ENCODE results near the gene CORO2A.
"Not testable (repeated sequence)": the region's sequence is repeated elsewhere in the genome, so short reads cannot be mapped to it uniquely, and the experiment has no call there.

CORO2A gene

DNA sequence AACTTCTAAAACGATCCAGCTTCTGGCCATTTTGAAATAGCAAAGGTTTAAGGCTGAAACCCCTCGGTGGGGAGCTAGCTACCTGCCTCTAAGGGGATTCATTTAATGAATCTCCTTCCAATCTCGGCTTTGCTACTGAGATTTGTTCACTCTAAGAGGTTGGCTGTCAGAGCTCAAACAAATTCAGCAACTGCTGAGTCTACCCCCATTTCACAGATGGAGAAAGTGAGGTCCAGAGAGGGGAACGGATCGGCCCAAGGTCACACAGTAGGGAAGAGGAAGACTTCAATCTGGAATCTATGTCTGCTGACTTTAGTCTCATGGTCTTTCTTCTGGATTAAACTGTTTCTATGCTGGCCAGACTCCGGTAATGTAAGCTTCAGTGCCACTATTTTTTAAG lies 3.0 kb downstream of the CORO2A start:
- no peak for DNase-seq

GRCh38 chr9:98187926-98188325 lies 4.5 kb downstream of the CORO2A start:
- no peak for DNase-seq

- no peak for DNase-seq
These were observed 6.2 kb downstream of the CORO2A start for GRCh38 chr9:98186236-98186635.

DNA sequence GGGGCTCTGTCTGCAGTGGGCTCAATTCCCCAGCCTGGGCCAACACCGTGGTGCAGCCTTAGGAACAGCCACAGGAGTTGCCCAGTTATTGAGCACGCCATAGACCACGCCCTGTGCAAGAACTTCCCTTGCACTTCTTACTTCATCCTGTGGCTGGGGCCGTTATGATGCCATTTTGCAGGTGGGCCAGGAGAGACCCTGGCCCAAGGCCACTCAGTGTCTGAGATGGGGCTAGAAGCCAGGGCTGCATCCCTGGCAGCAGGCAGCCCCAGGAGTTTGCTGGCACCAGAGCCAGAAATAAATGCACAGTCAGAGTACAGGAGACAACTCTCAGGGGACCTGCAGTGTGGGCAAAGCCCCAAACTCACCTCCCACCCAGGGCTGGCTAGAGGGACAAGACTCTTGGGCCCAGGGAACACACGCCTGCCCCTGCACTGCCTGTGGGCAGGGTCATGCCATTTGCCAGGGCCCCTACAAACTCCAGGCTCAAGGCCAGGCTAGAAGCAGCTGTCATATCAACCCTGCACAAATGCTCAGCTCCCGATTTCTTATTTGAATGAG lies 6.7 kb downstream of the CORO2A start:
- no peak for DNase-seq

- no peak for DNase-seq
These were observed 7.3 kb downstream of the CORO2A start for GRCh38 chr9:98185021-98185567.

DNA sequence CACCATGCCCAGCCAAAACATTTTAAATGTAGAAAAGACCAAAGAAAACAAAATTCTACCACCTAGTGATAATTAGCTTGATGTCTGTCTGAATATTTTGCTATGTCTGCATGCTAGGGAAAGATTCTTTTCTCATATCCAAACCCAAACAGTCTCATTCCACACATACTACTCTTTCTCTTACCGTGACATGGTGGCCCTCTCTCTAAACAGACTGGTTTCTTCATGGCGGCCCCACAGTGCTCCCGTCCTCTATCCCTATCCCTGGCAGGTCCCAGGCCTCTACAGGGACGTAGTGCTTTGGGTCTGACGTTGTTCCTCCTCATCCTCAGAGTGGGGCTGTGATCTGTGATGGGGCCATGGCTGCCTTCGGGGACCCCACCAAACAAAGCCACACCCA lies 8.1 kb downstream of the CORO2A start:
- no peak for DNase-seq

- DNase-seq: no peak
These were observed 9.4 kb downstream of the CORO2A start for GRCh38 chr9:98182889-98183599.

GRCh38 chr9:98182069-98182820 lies 10.2 kb downstream of the CORO2A start:
- DNase-seq: no peak

- no peak for DNase-seq
These were observed 10.7 kb downstream of the CORO2A start for GRCh38 chr9:98181746-98182068.

DNA sequence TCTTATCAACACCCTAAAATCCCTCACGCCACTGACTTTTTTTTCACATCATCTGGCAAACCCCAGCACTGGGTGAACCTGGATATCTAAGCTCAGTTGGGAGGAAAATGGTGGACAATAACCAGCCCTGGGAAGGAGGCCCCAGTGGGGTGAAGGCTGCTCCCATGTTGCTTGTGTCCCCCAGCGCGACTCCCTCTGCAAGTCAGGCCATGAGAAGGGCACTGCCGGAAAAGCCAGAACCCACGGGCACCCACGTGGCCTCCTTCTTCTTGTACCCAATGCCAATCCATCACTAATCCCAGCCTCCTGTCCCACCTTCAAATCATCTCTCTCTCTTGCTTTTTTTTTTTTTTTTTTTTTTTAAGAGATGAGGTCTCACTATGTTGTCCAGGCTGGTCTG lies 11.4 kb downstream of the CORO2A start:
- no peak for DNase-seq

DNA sequence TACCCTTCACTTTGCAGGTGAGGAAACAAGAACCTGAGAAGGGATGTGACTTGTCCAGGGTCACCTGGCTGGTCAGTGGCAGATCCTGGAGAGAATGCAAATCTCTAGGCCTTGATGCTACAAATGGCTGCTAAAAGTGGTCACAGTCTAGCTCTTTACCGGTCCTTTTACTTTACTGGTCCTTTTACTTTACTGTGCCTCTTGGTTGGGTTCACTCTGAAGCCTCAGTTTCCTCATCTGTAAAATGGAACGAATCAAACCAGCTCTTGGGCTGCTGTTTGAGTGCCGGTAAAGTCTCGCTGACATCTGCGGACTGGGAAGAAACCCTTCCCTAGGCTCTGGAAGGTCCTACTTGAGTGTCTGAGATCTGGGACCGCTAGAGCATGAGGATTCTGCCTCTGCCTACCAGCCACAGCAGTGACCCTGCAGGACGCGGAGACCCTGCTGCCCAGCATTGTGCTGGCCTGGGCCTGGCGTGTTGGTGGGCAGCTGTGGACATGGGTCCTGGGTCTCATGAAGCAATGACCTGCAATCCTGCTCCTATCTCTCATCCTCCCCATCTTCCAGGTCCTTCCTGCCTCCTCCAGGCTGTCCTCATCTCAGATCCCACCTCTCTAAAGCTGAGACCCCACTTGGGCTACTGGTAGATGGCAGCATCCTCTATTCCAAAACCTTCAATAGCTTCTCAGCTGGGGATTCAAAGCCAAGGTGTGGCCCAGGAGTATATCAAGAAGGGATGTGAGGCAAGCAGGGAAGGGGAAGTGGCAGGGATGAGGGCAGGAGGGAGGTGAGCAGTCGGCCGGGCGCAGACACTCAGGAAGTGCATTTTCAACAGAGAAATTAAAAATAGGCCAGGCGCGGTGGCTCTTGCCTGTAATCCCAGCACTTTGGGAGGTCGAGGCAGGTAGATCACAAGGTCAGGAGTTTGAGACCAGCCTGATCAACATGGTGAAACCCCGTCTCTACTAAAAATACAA lies 13.3 kb downstream of the CORO2A start:
- no peak for DNase-seq

DNA sequence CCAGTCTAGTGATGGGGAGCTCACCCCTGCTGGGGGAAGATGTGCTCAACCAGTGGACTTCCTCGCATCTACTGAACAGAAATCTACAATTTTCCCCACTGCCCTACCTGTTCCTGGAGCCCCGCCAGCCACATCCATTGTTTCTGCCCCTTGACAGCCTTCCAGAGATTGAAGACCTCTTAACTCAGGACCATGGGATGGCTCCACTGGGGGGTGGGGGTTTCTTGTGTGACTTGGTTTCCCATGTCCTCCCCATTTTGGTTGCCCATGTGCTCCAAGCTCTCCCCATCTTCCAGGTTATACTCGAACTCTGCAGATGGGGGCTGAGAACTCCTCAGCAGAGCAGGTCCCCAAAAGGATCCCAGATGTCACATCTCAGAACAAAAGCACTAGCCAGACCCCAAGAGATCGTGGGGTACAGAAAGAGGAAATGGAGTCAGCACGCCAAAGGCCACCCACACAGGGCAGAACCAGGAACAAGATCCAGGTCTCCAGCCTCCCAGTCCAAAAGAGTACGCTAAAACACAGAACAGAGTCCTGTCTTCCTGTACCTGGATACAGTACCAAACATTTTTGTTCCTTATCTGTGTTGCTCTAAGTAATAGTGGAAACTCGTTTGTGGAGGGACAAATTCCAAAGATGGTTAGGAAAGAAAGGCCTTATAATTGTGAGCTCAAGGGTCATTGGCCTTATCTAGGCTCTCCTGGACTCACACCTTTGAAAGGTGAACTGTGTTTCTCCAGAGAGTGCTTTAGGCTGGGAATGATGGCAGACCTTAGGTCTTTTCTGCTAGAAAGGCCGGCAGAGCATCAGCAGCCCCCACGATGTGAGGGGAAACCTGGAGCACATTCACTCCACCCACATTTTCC lies 15.8 kb downstream of the CORO2A start:
- DNase-seq: no peak

DNA sequence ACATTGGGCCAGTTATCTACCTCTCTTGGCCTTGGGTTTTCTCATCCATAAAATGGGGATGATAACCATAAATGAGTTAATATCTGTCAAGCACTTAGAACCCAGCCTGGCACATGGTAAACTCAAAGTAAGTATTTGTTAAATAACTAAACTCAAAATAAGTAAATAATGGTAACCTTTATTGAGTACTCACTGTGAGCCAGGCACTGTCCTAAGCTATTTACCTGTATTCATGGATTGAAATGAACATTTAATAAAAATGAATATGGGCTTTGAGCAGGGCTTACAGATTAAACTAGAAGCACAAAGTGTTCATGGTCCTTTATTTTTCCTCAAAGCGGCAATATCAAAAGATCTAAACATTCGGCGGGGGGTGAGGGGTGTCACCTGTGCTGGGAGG lies 16.7 kb downstream of the CORO2A start:
- no peak for DNase-seq

DNA sequence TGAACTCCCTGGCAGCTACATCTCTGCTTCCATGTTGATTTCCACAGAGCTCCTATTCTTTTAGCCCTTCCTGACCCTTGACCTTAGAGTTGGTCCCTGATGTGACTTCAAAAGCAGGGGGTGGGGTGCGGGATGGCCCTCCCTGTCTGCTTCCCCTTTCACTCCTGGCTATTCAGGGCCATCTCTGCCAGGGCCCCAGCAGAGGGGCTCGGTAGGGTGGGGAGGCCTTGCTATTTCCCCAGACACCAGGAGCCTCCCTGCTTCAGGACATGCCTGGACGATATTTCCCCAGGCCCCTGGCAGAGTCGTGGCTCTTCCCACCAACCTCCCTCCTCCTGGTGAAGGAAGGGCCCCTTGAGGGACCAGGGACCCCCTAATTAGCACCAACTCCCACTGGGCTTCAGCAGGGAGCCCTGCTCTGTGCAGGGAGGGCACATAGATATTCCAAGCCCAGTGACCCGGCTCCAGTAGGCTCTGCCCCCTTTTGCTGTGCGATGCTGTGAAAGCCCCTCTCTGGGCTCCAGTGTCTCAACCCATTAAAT lies 17.3 kb downstream of the CORO2A start:
- no peak for DNase-seq

GRCh38 chr9:98174502-98174918 lies 17.9 kb downstream of the CORO2A start:
- DNase-seq: not testable (repeated sequence)

DNA sequence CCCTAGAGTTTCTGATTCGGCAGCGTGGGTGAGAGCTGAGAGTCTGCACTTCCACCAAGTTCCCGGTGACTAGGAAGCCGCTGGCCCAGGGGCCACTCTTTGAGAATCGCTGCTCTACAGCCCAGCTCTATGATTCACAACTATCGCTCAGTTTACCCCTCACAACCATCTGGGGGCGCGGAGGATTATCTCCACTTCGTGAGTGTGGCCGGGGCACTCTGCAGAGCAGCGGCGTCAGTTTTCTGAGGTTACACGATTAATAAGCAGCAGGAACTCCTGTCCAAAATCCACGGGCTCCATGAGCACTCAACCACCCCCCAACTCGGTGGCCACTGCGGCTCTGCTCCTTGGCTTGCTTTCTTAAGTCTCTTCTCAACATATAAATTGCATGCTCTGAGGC lies 19.3 kb downstream of the CORO2A start:
- no peak for DNase-seq

DNA sequence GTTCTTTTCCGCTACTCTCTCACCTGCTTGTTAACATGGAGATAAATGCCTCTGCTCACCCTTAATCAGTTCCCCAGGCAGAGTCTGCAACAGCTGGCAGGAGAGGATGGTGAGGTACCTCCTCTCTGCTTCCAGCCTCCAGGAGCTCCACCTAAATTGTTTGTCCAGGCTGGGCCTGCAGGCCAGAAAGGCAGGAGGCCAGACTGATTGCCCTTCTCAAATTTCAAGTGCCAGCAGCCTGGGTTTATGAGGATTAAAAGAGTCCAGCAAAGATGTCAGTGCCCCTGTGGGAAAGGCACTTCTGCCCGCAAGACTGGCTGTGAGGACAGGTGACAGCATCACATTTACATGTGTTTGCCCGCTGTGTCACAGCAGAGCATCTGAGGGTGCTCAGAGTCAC lies 19.8 kb downstream of the CORO2A start:
- no peak for DNase-seq

GRCh38 chr9:98171176-98171925 lies 21.1 kb downstream of the CORO2A start:
- no peak for DNase-seq

DNA sequence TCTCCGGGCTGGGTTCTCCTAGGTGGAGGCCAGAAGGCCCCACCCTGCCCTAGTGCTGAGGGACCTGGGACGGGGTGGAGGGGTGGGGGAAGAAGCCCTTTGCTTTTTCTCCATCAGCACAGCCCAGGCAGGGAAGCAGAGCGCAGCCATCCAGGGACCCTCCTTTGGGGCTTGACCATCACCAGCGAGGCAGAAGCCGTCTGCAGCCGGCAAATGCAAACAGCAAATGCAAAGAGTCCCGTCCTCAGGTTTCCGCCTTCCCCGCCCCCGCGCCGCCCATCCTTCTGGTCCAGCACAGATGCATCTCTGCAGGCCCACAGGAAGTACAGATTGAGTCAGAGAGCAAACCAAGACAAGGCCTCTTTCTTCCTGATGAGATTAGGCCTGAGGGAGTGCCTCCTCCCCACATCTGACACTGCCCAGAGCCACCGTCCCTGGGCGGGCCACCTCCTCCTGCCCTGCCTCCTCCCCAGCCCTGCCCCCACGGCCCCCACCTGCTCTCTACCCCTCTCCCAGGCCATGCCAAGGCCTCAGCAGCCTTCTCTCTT lies 23.4 kb downstream of the CORO2A start:
- no peak for DNase-seq

DNA sequence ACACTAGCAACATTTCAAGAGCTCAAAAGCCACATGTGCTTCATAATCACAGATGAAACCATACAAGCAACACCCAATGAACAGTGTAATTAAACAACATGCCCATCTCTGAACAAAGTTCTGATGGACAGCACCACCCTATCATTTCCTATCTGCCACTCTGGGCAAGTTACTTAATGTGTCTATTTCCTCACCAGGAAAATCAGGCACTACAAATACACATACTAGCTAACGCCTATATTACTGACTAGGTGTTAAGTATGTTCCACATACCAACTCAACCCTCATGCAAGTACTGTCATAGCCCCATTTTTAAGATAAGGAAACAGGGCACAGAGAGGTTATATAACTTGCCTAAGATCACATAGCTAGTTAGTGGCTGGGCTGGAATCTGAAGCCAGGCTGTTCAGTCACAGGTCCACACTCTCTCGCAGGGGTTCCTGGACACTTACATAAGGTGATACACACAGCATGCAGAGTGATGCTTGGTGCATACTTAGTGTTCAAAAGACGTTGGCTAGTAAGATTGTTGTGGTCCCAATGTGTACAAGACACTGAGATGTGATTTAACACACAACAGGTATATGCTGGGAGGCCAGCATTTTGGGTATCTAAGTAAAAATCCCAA lies 24.2 kb downstream of the CORO2A start:
- DNase-seq: no peak
